GM10248 (cell line): ENCODE measurements around the gene CD300LB.
"Not testable (repeated sequence)": the region's sequence is repeated elsewhere in the genome, so short reads cannot be mapped to it uniquely, and the experiment has no call there.

ENCODE experiments used
- CTCF ChIA-PET: fragments of 300-600 bp; sonication (Branson Sonifier 250); formaldehyde crosslinking; extraction: SDS; loops from one replicate; lab custom pipeline; 2021; ENCODE audit warnings: antibody characterized with exemption; lab: Yijun Ruan, JAX
- POLR2A ChIA-PET: fragments of 350-650 bp; sonication (Branson Sonifier 250); formaldehyde crosslinking; extraction: SDS; loops from one replicate; lab custom pipeline; 2020; ENCODE audit warnings: antibody characterized with exemption; lab: Yijun Ruan, JAX
- DNase-seq: peaks from one replicate; pipeline ENCODE4 v3.0.0; 2012; ENCODE audit errors: extremely low spot score
- CTCF ChIP-seq: IDR thresholded peaks from 2 replicates; pipeline ENCODE4 v1.5.1; 2012; ENCODE audit warnings: mild to moderate bottlenecking, low read depth; ENCODE audit errors: extremely low read depth, missing control alignments, control extremely low read depth

CD300LB gene

GRCh38 chr17:74512624-74513091 lies 18.6 kb downstream of the CD300LB start:
- CTCF ChIA-PET: interaction anchor here (0.9 to 3.0 kb wide), 13 partner anchors 8 to 145 kb away, joined by 3 to 13 read pairs (median 5); partner anchors contain the start of gene GPR142
- DNase-seq: peak; percentile 50
- POLR2A ChIA-PET: interaction anchor here (0.8 to 0.9 kb wide), 2 partner anchors 14 to 45 kb away, joined by 3 to 4 read pairs; no protein-coding TSS in a partner anchor
- no peak for TF ChIP-seq CTCF

- no peak for TF ChIP-seq CTCF
- DNase-seq: no peak
- CTCF ChIA-PET: interaction anchor here (0.9 to 3.0 kb wide), 14 partner anchors 9 to 144 kb away, joined by 3 to 13 read pairs (median 5); partner anchors contain the start of gene GPR142
- POLR2A ChIA-PET: interaction anchor here (0.9 kb wide), 1 partner anchor 44 kb away, joined by 3 read pairs; no protein-coding TSS in a partner anchor
Observed at GRCh38 chr17:74512036-74512435, 19.2 kb downstream of the CD300LB start.

- POLR2A ChIA-PET: no interaction called here
- no peak for DNase-seq
- CTCF ChIA-PET: no interaction called here
- TF ChIP-seq CTCF: no peak
Observed at GRCh38 chr17:74508156-74508555, 23.1 kb downstream of the CD300LB start.

GRCh38 chr17:74503949-74504348 lies 27.3 kb downstream of the CD300LB start:
- POLR2A ChIA-PET, DNase-seq: not testable (repeated sequence)
- CTCF ChIA-PET: interaction anchor here (1.6 to 1.7 kb wide), 2 partner anchors 12 to 136 kb away, joined by 3 to 4 read pairs; no protein-coding TSS in a partner anchor

- POLR2A ChIA-PET: no interaction called here
- no peak for DNase-seq
- no peak for TF ChIP-seq CTCF
- CTCF ChIA-PET: interaction anchor here (0.9 to 1.6 kb wide), 6 partner anchors 10 to 135 kb away, joined by 3 to 5 read pairs (median 4); no protein-coding TSS in a partner anchor
Observed at GRCh38 chr17:74502861-74503260, 28.4 kb downstream of the CD300LB start.

GRCh38 chr17:74499992-74500391 lies 31.3 kb downstream of the CD300LB start:
- ChIA-PET POLR2A (no interaction called here), CTCF (interaction anchor here (1.0 to 2.7 kb wide), 6 partner anchors 25 to 132 kb away, joined by 3 to 16 read pairs (median 6); partner anchors contain the start of gene GPR142)
- no peak for TF ChIP-seq CTCF
- DNase-seq: no peak

GRCh38 chr17:74497471-74497870 lies 33.8 kb downstream of the CD300LB start:
- ChIA-PET CTCF (interaction anchor here (0.8 to 5.6 kb wide), 7 partner anchors 13 to 129 kb away, joined by 3 to 42 read pairs (median 7); partner anchors contain the start of gene GPR142), POLR2A (no interaction called here)
- TF ChIP-seq CTCF: no peak
- DNase-seq: no peak
